ENCODE measurements around the gene LCK.

The LCK gene

GRCh38 chr1:32263744-32264143 is 12.7 kb downstream of the LCK start:
- no peak for ATAC-seq
- TF ChIP-seq PPARA (CRISPR knock-in tag; IDR thresholded peaks at IDR 0.05; ENCODE audit: borderline replicate concordance) (no peak), RARB (CRISPR knock-in tag; IDR thresholded peaks at IDR 0.05) (no peak), GLIS3 (CRISPR knock-in tag; IDR thresholded peaks at IDR 0.05) (no peak), ZC3H10 (CRISPR knock-in tag; IDR thresholded peaks at IDR 0.05) (no peak), CREB5 (CRISPR knock-in tag; IDR thresholded peaks at IDR 0.05; ENCODE audit: low read depth) (no peak), CSRNP3 (CRISPR knock-in tag; IDR thresholded peaks at IDR 0.05) (no peak), ESRRG (CRISPR knock-in tag; IDR thresholded peaks at IDR 0.05) (no peak), CSDC2 (CRISPR knock-in tag; IDR thresholded peaks at IDR 0.05) (no peak), ZNF565 (CRISPR knock-in tag; conservative IDR thresholded peaks at IDR 0.05; ENCODE audit: low read depth) (no peak), ARNTL (CRISPR knock-in tag; IDR thresholded peaks at IDR 0.05; ENCODE audit: borderline replicate concordance, low read depth) (no peak), OSR1 (CRISPR knock-in tag; IDR thresholded peaks at IDR 0.05) (no peak), ISL1 (CRISPR knock-in tag; IDR thresholded peaks at IDR 0.05) (no peak), ZFP30 (CRISPR knock-in tag; IDR thresholded peaks at IDR 0.05) (no peak), BACH2 (CRISPR knock-in tag; IDR thresholded peaks at IDR 0.05; ENCODE audit: borderline replicate concordance) (no peak)
- TF ChIP-seq, protein P1, sequence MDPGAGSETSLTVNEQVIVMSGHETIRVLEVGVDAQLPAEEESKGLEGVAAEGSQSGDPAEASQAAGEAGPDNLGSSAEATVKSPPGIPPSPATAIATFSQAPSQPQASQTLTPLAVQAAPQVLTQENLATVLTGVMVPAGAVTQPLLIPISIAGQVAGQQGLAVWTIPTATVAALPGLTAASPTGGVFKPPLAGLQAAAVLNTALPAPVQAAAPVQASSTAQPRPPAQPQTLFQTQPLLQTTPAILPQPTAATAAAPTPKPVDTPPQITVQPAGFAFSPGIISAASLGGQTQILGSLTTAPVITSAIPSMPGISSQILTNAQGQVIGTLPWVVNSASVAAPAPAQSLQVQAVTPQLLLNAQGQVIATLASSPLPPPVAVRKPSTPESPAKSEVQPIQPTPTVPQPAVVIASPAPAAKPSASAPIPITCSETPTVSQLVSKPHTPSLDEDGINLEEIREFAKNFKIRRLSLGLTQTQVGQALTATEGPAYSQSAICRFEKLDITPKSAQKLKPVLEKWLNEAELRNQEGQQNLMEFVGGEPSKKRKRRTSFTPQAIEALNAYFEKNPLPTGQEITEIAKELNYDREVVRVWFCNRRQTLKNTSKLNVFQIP (CRISPR knock-in tag; IDR thresholded peaks at IDR 0.05; ENCODE audit: borderline replicate concordance, low read depth) = no peak
- TF ChIP-seq, protein P2, sequence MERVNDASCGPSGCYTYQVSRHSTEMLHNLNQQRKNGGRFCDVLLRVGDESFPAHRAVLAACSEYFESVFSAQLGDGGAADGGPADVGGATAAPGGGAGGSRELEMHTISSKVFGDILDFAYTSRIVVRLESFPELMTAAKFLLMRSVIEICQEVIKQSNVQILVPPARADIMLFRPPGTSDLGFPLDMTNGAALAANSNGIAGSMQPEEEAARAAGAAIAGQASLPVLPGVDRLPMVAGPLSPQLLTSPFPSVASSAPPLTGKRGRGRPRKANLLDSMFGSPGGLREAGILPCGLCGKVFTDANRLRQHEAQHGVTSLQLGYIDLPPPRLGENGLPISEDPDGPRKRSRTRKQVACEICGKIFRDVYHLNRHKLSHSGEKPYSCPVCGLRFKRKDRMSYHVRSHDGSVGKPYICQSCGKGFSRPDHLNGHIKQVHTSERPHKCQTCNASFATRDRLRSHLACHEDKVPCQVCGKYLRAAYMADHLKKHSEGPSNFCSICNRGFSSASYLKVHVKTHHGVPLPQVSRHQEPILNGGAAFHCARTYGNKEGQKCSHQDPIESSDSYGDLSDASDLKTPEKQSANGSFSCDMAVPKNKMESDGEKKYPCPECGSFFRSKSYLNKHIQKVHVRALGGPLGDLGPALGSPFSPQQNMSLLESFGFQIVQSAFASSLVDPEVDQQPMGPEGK (CRISPR knock-in tag; IDR thresholded peaks at IDR 0.05; ENCODE audit: borderline replicate concordance) = no peak

DNA sequence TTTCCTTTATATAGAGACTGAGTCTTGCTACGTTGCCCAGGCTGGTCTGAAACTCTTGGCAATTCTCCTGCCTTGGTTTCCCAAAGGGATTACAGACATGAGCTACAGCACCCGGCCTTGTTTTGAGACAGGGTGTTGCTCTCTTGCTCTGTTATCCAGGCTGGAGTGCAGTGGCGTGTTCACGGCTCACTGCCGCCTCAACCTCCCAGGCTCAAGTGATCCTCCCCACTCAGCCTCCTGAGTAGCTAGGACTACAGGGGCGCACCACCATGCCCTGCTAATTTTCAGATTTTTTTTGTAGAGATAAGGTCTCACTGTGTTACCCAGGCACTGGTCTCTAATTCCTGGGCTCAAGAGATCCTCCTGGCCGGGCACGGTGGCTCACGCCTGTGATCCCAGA is 14.8 kb downstream of the LCK start:
- TF ChIP-seq CSDC2 (CRISPR knock-in tag; IDR thresholded peaks at IDR 0.05) (no peak), CREB5 (CRISPR knock-in tag; IDR thresholded peaks at IDR 0.05; ENCODE audit: low read depth) (no peak), ISL1 (CRISPR knock-in tag; IDR thresholded peaks at IDR 0.05) (no peak), ZFP3 (CRISPR knock-in tag; IDR thresholded peaks at IDR 0.05) (no peak), ESRRG (CRISPR knock-in tag; IDR thresholded peaks at IDR 0.05) (no peak), PPARA (CRISPR knock-in tag; IDR thresholded peaks at IDR 0.05; ENCODE audit: borderline replicate concordance) (no peak), TOX (CRISPR knock-in tag; IDR thresholded peaks at IDR 0.05; ENCODE audit: borderline replicate concordance) (no peak), CSRNP3 (CRISPR knock-in tag; IDR thresholded peaks at IDR 0.05) (no peak), ZFP30 (CRISPR knock-in tag; IDR thresholded peaks at IDR 0.05) (no peak), SNAI2 (CRISPR knock-in tag; IDR thresholded peaks at IDR 0.05) (no peak), ZNF70 (CRISPR knock-in tag; IDR thresholded peaks at IDR 0.05) (no peak), TCF4 (CRISPR knock-in tag; IDR thresholded peaks at IDR 0.05; ENCODE audit: borderline replicate concordance) (no peak), RARB (CRISPR knock-in tag; IDR thresholded peaks at IDR 0.05) (no peak), ZNF565 (CRISPR knock-in tag; conservative IDR thresholded peaks at IDR 0.05; ENCODE audit: low read depth) (no peak), GLIS3 (CRISPR knock-in tag; IDR thresholded peaks at IDR 0.05) (no peak), ZC3H10 (CRISPR knock-in tag; IDR thresholded peaks at IDR 0.05) (no peak), BACH2 (CRISPR knock-in tag; IDR thresholded peaks at IDR 0.05; ENCODE audit: borderline replicate concordance) (no peak)
- TF ChIP-seq, protein P3, sequence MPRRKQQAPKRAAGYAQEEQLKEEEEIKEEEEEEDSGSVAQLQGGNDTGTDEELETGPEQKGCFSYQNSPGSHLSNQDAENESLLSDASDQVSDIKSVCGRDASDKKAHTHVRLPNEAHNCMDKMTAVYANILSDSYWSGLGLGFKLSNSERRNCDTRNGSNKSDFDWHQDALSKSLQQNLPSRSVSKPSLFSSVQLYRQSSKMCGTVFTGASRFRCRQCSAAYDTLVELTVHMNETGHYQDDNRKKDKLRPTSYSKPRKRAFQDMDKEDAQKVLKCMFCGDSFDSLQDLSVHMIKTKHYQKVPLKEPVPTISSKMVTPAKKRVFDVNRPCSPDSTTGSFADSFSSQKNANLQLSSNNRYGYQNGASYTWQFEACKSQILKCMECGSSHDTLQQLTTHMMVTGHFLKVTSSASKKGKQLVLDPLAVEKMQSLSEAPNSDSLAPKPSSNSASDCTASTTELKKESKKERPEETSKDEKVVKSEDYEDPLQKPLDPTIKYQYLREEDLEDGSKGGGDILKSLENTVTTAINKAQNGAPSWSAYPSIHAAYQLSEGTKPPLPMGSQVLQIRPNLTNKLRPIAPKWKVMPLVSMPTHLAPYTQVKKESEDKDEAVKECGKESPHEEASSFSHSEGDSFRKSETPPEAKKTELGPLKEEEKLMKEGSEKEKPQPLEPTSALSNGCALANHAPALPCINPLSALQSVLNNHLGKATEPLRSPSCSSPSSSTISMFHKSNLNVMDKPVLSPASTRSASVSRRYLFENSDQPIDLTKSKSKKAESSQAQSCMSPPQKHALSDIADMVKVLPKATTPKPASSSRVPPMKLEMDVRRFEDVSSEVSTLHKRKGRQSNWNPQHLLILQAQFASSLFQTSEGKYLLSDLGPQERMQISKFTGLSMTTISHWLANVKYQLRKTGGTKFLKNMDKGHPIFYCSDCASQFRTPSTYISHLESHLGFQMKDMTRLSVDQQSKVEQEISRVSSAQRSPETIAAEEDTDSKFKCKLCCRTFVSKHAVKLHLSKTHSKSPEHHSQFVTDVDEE (CRISPR knock-in tag; IDR thresholded peaks at IDR 0.05) = no peak
- TF ChIP-seq, protein P2 (CRISPR knock-in tag; IDR thresholded peaks at IDR 0.05; ENCODE audit: borderline replicate concordance) = no peak
- ATAC-seq = no peak

All from SK-N-SH treated with all-trans-retinoic acid at 6 μM for 48 hours (cell line).